NB4 (cell line): Measurements from ENCODE around the gene IRX2.

ENCODE experiments used
- CTCF ChIP-seq: IDR thresholded peaks from one replicate; pipeline ENCODE4 v1.5.1; 2012; ENCODE audit warnings: low read depth, low read length
- MAX ChIP-seq: IDR thresholded peaks from 2 replicates; pipeline ENCODE4 v1.6.1; 2011; ENCODE audit warnings: low read depth, low read length

DNA sequence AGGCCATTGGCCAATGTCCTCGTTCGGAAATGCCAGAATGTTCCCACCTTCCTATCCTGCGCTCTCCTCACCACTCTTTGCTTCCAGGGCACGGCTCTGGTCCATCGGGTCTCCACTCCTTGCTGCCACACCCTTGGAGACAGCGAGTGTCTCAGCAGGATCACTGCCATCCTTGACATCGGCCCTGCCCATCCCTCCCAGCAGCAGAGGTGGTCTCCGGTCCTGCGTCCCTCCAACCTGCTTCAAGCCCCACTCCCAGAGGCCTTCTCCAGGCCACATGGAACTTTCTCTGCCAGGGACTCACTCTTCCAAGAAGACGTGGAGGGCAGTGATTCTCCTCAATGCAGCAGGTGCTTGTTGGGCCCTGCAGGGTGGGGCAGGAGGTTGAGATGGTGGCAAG, 42.7 kb downstream of the IRX2 start:
- no peak for TF ChIP-seq CTCF
- no peak for TF ChIP-seq MAX
